Uterus (tissue), 4 donors: Measurements from ENCODE around the gene EVC2. TPM values are rescaled to one million over a fixed set of nuclear protein-coding genes. Genes with fewer than 3 reads are reported as not detected.
"Not testable (repeated sequence)": the region's sequence is repeated elsewhere in the genome, so short reads cannot be mapped to it uniquely, and the experiment has no call there.

ENCODE experiments used
- DNase-seq, 2 donors: peaks; one replicate each; pipeline ENCODE4 v3.0.0-alpha.2; 2019 to 2020
- H3K27ac ChIP-seq, 2 donors: fragments of 200-600 bp; sonication (generic); 1 replicate in 1 of 2; 2 replicates in 1 of 2; pipeline ENCODE4 v1.5.1; 2016 to 2018
- H3K27me3 ChIP-seq, 2 donors: fragments of 200-600 bp; sonication (generic); one replicate each; pipeline ENCODE4 v1.5.1; 2018 to 2019; ENCODE audit warnings: control low read depth in 1 of 2
- H3K36me3 ChIP-seq, 2 donors: fragments of 200-600 bp; sonication (generic); one replicate each; pipeline ENCODE4 v1.5.1; 2019; ENCODE audit warnings: control low read depth in 1 of 2
- H3K4me1 ChIP-seq, 2 donors: fragments of 200-600 bp; sonication (generic); one replicate each; pipeline ENCODE4 v1.5.1; 2018 to 2019; ENCODE audit warnings: control low read depth in 1 of 2
- H3K4me3 ChIP-seq, 2 donors: fragments of 200-600 bp; sonication (generic); 1 replicate in 1 of 2; 2 replicates in 1 of 2; pipeline ENCODE4 v1.5.1; 2018 to 2019; ENCODE audit warnings: mild to moderate bottlenecking in 1 of 2
- H3K9me3 ChIP-seq, 2 donors: fragments of 200-600 bp; sonication (generic); one replicate each; pipeline ENCODE4 v1.5.1; 2019; ENCODE audit warnings: control low read depth in 1 of 2
- POLR2A ChIP-seq, 2 donors: fragments of 450-650 bp; IDR thresholded peaks; one replicate each; pipeline ENCODE4 v1.6.1; 2016; ENCODE audit warnings: antibody characterized with exemption in 2 of 2, mild to moderate bottlenecking in 1 of 2, moderate library complexity in 1 of 2
- intact Hi-C: fragments of 100-400 bp; cut with DNase I; formaldehyde crosslinking; loops from one replicate; pipeline ENCODE4 v1.15.1; 2023; ENCODE audit warnings: low total_unique reads
- total RNA-seq, 4 donors: library from RNA; depleted of rRNA in 3 of 4; stranded (reverse); fragments of >200 nt in 3 of 4; gene quantifications; one replicate each; pipeline versions ENCODE4 v1.1.0 to v1.2.4, GENCODE V29; 2014 to 2023
- TF ChIP-seq, protein P1 (sequence below), 4 experiments: fragments of 200-600 bp in 2 of 4; fragments of 450-650 bp in 2 of 4; sonication (generic) in 2 of 4; IDR thresholded peaks; one replicate each; pipeline ENCODE4 v1.5.1; 2016 to 2019; ENCODE audit warnings: antibody characterized with exemption in 4 of 4, mild to moderate bottlenecking in 2 of 4, moderate library complexity in 1 of 4
- donor health status: DM: yes; HTN: yes; CAD: no.

Gene EVC2
- total RNA-seq, 4 donors from 2014 or later, result 5.6 to 21.8 (median 14.8) TPM

DNA sequence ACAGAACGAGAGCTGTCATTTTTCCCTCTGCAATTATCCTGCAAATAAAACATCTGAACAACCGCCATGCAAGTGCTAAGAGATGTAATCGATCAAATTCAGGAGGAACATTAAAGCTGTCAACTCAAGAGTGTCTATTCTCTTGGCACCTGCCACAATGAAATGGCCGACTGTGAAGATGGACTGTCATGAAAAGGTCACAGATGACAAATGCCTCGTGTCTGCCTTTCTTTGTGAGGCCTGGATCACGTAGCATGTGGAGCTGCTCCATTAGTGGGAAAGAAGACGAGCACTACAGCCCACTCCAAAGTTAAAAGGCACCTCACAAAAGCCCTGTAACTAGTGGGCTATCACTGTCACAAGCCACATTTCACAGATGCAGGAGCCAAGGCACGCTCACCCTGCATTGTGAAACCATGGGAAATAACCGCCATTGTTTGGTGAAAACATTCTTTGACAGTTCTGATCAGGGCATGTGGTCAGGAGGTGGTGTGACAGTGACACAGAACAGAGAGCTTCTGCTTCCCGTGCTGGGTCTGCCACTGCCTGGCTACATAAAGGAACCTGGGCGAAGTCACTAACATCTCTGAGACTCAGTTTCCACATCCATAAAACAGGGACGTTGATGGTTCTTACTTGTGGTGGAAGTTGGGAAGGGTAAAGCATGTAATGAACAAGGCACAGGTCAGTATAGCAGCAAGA lies 98.9 kb downstream of the EVC2 start:
- no peaks in the 10 kb centered on the region for H3K4me1 ChIP-seq
- TF ChIP-seq, protein P1, sequence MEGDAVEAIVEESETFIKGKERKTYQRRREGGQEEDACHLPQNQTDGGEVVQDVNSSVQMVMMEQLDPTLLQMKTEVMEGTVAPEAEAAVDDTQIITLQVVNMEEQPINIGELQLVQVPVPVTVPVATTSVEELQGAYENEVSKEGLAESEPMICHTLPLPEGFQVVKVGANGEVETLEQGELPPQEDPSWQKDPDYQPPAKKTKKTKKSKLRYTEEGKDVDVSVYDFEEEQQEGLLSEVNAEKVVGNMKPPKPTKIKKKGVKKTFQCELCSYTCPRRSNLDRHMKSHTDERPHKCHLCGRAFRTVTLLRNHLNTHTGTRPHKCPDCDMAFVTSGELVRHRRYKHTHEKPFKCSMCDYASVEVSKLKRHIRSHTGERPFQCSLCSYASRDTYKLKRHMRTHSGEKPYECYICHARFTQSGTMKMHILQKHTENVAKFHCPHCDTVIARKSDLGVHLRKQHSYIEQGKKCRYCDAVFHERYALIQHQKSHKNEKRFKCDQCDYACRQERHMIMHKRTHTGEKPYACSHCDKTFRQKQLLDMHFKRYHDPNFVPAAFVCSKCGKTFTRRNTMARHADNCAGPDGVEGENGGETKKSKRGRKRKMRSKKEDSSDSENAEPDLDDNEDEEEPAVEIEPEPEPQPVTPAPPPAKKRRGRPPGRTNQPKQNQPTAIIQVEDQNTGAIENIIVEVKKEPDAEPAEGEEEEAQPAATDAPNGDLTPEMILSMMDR (IDR thresholded peaks at IDR 0.05), result no peak
- no peak for TF ChIP-seq POLR2A (IDR thresholded peaks at IDR 0.05)
- intact Hi-C loops, result no loop called here
- no peak overlapping the region for H3K4me3 ChIP-seq
- no peaks in the 10 kb centered on the region for H3K27me3 ChIP-seq
- no peak overlapping the region for H3K27ac ChIP-seq
- H3K9me3 ChIP-seq, result no peaks in the 10 kb centered on the region
- no peak for DNase-seq
- no peaks in the 10 kb centered on the region for H3K36me3 ChIP-seq

DNA sequence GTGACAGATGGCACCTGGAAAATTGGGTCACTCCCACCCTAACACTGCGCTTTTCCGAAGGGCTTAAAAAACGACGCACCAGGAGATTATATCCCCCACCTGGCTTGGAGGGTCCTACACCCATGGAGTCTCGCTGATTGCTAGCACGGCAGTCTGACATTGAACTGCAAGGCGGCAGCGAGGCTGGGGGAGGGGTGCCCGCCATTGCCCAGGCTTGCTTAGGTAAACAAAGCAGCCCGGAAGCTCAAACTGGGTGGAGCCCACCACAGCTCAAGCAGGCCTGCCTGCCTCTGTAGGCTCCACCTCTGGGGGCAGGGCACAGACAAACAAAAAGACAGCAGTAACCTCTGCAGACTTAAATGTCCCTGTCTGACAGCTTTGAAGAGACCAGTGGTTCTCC lies 114.5 kb downstream of the EVC2 start:
- H3K36me3 ChIP-seq, H3K27ac ChIP-seq, DNase-seq, intact Hi-C loops, H3K9me3 ChIP-seq, H3K4me1 ChIP-seq, H3K4me3 ChIP-seq, H3K27me3 ChIP-seq: not testable (repeated sequence)

DNA sequence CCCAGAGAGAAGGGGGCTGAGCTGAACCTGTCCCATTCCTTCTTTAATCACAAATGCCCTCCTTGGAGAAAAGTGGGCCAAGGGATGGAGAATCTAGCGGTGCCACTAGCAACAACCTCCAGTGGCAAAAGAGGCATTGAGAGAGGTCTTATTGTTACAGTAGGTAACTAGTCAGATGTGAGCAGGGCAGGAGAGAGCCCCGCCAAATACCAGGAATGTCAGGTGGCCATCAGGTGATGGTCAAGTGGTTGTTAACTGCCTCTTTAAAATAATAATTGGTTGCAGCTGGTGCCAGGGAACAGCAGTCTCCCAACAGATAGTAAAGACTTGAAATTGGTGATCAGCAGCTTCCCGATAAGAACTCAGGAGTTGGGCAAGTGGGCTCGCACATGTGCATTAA lies 116.1 kb downstream of the EVC2 start:
- DNase-seq, result no peak
- TF ChIP-seq, protein P1 (IDR thresholded peaks at IDR 0.05), result no peak
- no peak for TF ChIP-seq POLR2A (IDR thresholded peaks at IDR 0.05)
- Histone ChIP-seq H3K27me3 (no peaks in the 10 kb centered on the region), H3K9me3 (peaks cover 0 to 4% of the 10 kb centered on the region in 2 donors), H3K36me3 (no peaks in the 10 kb centered on the region), H3K4me3 (no peak overlapping the region), H3K27ac (no peak overlapping the region), H3K4me1 (no peaks in the 10 kb centered on the region)
- intact Hi-C loops, result no loop called here

DNA sequence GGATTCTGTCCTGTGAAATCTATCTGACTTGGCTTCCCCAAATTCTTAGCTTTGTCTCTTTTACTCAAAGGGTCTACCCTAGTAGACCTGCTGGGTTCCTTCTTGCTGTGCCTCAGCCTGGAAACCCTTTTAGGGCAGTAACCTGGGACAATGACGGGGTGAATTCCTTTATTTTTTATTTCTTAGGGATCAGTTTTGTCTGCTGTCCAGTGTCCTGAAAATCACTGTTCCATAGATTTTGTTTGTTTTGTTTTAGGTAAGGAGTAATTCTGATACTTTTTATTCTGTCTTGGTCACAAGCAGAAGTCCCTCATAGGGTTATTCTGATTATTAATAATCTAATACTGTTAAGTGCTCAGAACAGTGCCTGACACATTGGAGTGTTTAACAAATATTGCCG lies 118.9 kb downstream of the EVC2 start:
- Histone ChIP-seq H3K36me3 (no peaks in the 10 kb centered on the region), H3K27ac (no peak overlapping the region), H3K9me3 (no peaks in the 10 kb centered on the region), H3K4me1 (no peaks in the 10 kb centered on the region), H3K4me3 (no peak overlapping the region), H3K27me3 (no peaks in the 10 kb centered on the region)
- TF ChIP-seq, protein P1 (IDR thresholded peaks at IDR 0.05), result no peak
- TF ChIP-seq POLR2A (IDR thresholded peaks at IDR 0.05), result no peak
- intact Hi-C loops, result no loop called here
- DNase-seq, result no peak

DNA sequence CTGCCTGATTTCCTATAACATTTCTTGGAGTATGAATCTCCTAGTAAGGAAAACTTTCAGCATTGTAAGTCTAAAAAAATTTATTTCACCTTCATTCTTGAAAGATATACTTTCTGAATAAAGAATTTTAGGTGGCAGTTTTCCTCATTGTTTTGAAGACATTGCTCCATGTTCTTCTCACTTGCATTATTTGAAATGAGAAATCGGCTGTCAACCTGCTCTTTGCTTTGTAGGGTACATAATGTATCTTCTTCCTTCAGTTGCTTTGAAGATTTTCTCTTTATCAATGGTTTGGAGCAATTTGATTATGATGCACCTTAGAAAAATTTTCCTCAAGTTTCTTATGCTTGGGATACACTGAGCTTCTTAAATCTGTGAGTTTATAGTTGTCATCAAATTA lies 120.3 kb downstream of the EVC2 start:
- Histone ChIP-seq H3K27me3 (no peaks in the 10 kb centered on the region), H3K36me3 (no peaks in the 10 kb centered on the region), H3K9me3 (peaks cover 0 to 4% of the 10 kb centered on the region in 2 donors), H3K4me1 (no peaks in the 10 kb centered on the region), H3K27ac (no peak overlapping the region), H3K4me3 (no peak overlapping the region)
- intact Hi-C loops, result no loop called here
- TF ChIP-seq, protein P1 (IDR thresholded peaks at IDR 0.05), result no peak
- no peak for TF ChIP-seq POLR2A (IDR thresholded peaks at IDR 0.05)
- no peak for DNase-seq

DNA sequence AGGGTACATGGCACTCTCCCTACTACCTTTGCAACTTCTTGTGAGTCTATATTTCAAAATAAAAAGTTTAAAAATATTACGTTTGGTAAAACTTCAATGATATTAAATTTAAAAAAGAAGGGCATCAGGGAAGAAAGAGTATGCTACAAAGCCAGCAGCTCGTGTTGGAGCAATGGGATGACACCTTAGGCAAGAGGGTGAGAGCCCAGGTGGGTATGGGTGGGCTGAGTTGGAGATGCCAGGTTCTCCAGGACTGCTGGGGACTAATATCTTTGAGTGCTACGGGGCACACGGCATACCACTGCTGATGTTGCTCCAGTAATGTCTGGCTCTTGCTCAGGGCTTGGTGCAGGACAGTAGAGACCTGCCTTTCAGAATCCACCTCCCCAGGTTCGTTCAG lies 132.4 kb downstream of the EVC2 start:
- TF ChIP-seq POLR2A (IDR thresholded peaks at IDR 0.05), result no peak
- TF ChIP-seq, protein P1 (IDR thresholded peaks at IDR 0.05), result no peak
- H3K27me3 ChIP-seq, result no peaks in the 10 kb centered on the region
- intact Hi-C loops, result no loop called here
- DNase-seq, result no peak
- H3K4me1 ChIP-seq, result no peaks in the 10 kb centered on the region
- H3K27ac ChIP-seq, result no peak overlapping the region
- no peaks in the 10 kb centered on the region for H3K36me3 ChIP-seq
- H3K9me3 ChIP-seq, result no peaks in the 10 kb centered on the region
- H3K4me3 ChIP-seq, result no peak overlapping the region
